ENCODE data around the gene FGF11.
A peak's percentile ranks its signal among the peaks of the same experiment; 100 is the strongest.

Gene FGF11

DNA sequence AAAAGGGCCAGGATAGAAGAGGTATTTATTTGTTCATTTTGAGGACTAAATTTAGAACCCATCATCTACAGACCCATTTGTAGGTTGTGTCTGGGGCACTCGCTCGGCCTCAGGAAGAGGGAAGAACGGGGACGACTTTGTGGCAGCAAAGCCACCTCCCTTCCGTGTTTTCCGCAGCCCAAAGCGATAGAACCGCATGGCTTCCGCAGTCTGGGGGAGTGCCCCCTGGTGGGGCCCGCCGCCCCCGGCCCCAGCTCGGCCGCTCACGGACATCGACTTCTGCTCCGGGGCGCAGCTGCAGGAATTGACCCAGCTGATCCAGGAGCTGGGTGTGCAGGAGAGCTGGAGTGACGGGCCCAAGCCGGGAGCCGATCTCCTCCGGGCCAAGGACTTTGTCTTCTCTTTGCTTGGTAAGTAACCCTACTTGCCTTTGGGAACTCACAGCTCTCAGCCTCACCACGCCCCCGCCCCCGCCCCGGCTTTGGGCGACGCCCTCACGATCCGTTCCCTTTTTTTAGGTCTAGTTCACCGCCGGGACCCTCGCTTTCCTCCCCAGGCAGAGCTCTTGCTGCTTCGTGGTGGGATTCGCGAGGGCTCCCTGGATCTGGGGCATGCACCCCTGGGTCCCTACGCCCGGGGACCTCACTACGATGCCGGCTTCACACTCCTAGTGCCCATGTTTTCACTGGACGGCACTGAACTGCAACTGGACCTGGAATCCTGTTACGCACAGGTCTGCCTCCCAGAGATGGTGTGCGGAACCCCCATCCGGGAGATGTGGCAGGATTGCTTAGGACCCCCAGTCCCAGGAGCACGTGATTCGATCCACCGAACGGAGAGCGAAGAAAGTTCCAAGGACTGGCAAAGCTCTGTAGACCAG lies 3.4 kb upstream of the FGF11 start:
- peak; percentile 37 for DNase-seq

- peak; percentile 77 for DNase-seq
Measured at GRCh38 chr17:7436556-7437368, 2.5 kb upstream of the FGF11 start.

- DNase-seq = no peak
Measured at GRCh38 chr17:7437369-7437863, 1.9 kb upstream of the FGF11 start.

DNA sequence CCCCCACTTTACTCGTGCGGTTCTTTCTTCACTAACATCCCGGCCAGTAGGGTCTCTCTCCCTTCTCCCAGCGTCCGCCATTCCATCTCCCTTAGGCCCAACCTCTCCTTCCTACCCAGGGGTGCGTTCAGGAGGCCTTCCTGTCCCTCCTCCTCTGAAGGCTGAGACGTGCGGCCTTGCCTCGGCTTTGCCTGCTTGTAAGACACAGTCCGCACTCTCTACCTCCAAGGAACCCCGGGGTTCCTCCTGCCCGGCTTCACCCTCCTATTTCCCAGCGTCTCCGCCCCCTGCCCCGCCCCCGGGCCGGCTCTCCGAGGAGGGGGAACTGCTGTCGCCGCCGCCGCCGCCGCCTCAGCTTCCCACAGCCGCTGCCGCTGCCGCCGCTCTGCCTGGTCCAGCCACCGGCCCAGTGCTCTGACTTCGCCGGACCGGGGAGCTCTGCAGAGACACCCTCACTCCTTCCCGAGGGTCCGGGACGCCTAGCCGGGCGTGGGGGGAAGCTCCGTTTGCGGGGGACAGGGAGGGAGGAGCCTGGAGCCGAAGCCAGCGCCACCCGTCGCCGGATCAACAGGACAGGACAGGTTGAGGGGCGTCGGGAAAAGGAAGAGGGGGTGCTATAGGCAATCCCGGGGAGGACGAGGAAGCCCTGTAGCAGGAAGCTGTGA lies 1.2 kb upstream of the FGF11 start:
- DNase-seq = no peak

- DNase-seq = no peak
Measured at GRCh38 chr17:7438656-7439460, 454 bp upstream of the FGF11 start.

DNA sequence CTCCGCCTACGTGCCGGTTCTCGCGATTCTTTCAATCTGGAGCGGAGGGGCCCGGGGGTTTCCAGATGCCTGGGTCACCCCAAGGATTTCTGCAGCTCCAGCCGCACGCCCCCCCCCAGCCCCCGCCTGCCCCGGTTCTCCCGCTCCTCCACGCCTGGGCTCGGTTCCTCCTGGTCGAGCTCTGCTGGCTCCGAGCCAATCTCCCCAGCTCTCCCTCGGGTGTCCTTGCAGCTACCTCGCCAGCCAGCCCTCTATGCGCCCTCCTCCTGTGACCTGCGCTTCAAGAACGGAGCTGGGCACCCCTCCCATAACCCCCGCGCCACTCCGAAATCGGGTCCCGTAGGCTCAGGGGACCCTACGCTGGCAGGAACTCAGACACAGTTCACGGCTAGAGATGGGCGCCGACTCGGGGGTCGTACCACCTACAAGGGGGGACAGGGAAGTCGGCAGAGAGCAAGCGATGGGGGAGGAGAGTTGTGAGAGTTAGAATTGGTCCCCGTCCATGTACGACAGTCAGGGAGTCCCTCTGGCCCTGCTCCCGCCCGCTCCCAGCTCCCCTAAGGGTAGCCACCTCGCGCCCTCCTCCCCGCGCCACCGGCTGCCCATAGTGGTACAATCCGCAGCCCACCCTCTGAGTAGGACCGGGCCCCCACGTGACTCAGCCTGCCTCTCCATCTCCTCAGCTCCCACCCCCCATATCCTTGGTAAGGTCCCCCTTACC lies 961 bp downstream of the FGF11 start:
- DNase-seq = peak; percentile 61

DNA sequence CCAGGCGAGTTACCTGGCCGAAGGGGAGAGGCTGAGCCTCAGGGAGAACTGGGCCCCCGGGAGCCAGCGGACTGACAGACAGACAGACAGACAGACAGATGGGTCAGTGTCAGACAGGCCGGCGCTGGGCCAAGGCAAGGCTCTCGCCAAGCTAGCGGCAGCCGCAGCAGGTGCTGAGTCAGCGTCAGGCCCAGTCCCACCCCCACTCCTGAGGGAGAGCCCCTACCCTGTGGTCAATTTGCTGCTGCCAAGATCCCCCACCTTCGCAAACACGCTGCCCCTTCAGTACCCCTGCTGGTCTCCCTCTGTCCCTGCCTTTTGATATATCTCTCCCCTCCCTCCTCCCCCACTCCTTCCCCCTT lies 1.5 kb downstream of the FGF11 start:
- DNase-seq = no peak

DNA sequence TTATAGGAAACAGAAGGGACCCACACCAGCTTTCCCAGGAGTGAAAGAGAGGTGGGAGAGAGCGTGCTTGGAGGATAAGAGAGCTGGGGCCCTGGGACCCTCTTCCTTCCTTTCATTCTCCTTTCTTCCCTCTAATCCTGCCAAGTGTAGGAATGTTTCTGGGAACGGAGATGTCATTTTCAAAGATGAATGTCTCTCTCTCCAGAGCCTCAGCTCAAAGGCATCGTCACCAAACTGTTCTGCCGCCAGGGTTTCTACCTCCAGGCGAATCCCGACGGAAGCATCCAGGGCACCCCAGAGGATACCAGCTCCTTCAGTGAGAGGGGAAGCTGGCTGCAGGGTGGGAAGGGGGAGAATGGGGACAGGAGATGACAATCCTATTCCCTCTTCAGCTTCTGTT lies 2.0 kb downstream of the FGF11 start:
- DNase-seq = no peak

DNA sequence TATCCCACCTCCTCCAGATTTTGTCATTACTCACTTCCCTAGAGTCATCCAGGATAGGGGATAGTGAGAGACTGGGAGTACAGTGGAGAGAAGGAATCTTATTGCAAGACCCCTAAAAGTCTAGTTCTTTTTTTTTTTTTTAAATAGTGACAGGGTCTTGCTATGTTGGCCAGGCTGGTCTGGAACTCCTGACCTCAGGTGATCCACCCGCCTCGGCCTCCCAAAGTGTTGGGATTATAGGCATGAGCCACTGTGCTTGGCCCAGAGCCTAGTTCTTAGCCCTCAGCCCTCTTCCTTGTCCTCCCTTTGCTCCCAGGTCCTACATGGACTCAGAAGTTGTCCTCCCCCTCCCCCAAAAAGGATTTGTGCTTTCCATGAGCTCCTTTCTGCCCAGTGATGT lies 2.8 kb downstream of the FGF11 start:
- no peak for DNase-seq

GRCh38 chr17:7443499-7444485 lies 4.5 kb downstream of the FGF11 start:
- no peak for DNase-seq

- peak; percentile 78 for DNase-seq
Measured at GRCh38 chr17:7444682-7445618, 5.6 kb downstream of the FGF11 start, which contains the start of gene CHRNB1. CHRNB1 (plus strand) TSS chr17:7445061; CDS start chr17:7445128, 67 bp downstream.

DNA sequence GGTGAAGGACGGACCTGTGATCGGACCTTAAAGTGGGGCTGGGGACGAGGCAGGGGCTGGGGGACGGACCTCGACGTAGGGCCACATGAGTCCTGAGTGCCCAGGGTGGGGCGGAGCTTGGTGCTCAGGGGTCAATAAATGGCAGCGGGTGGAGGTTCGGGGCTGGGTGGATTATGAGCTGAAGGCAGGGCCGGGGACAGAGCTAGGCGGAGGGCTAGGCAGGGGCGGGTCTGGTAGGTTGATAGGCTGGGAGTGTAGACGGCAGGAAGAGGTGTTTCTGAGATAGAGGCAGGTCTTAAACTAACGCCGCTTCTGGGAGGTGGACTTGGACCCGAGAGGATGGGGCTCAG lies 6.3 kb downstream of the FGF11 start:
- no peak for DNase-seq

GRCh38 chr17:7448461-7448860 lies 9.1 kb downstream of the FGF11 start:
- DNase-seq = no peak

DNA sequence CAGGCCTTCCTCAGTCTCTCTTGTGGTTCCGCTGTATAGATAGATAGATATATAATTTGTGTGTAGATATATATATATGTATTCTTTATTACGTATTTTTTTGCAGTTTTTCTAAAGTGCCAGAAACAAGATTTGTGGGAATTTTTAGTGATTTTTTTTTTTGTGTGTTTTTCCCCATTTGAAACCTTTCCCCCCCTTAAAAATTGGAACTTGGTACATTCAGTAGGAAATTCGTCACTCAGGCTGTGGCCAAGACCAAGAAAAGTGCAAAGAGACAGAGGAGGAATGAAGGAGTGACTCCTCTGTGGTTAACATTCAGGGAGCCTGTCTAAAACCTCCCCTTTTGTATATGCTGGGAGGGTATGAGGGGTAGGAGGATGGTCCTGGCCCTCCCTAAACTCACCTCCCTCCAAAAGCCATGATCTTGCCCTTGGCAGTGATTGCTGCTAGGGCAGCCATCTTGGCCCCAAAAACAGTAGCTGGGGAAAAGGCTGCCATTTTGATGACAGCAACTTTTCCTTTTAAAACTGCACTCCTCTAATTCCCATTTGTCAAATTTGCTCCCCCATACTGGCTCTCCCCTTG lies 20.7 kb downstream of the FGF11 start:
- DNase-seq = no peak

DNA sequence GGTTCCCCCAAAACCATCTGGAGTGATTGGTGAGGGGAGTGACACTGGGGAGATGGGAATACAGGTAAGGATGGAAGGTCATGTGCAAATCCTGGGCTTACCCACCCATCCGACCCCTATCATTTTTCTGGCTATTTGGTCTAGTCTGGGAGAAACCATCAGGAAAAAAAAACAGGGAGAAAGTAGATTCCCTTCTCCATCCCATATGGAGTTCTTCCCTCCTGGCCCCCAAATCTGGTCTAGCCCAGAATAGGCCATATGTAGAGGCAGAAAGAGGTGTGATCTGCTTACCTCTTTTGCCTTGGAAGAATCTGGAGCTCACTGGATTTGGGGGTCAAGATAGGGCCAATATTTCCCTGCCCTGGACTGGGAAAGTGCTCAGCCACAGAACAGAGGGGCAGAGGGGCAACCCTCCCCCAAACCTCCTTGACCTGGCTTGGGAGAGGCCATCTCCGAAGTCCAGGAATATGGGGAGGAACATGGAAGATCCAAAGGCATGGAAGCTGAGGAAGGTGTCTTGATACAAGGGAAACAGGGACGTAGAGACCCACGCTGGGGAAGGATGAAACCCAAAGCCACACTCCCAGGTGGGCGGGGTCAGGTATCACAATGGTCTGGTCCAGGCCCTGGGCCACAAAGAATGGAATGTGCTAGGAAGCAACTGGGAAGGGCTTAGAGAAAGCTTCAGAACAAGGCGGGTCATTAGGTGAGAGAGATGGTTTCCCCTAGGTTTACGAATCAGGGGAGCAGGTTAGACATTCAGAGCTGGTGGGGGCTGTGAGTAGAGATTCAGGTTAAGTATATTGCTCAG lies 21.7 kb downstream of the FGF11 start:
- DNase-seq = no peak

DNA sequence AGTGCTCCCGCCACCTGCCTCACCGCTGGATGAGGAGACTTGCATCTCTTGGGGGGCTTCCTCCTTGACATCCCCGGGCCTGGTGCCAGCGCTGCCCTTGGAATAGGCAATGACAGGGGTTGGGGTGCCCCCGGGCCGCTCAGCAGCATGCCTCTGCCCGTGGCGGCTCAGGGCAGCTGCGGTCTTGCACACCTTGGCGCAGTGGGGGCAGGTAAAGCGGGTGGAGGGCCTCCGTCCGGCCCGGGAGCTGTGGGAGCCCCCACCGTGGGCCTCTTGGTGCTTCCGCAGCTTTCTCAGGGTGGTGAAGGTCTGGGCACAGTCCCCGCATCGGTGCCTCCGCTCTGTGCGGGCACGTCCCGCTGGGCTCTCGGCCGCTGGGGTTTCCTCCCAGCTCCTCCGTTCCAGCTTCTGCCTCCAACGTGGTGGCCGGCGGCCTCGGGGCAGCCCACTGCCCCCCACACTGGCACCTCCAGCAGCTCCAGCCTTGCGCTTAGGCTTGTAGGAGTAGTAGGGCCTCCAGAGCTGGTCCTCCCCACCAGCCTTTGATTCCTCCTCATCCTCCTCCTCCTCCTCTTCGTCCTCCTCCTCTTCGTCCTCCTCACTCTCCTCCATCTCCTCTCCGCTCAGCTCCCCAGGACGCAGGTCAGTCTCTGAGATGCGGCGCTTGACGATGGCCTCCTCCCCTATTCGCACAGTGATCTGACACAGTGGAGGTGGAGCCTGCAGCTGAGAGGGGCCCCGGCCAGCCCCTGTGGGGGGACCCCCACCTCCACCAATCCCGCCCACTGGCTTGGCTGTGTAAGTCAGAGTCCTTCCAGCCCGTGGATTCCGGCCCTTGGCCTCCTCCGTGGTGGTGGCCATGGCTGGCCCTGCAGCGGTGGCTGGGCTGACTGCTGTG lies 23.4 kb downstream of the FGF11 start:
- DNase-seq = no peak

GRCh38 chr17:7463372-7463846 lies 24.1 kb downstream of the FGF11 start:
- DNase-seq = no peak
